T-helper 9 cell (primary cell): ENCODE results near the gene EHF.

Experiments
- DNase-seq: peaks from one replicate; pipeline ENCODE4 v3.0.0-alpha.2; 2020

Gene EHF

GRCh38 chr11:34625576-34625975 lies 4.7 kb downstream of the EHF start:
- no peak for DNase-seq

- no peak for DNase-seq
Measured at GRCh38 chr11:34626393-34626792, 5.5 kb downstream of the EHF start.

- DNase-seq: no peak
Measured at GRCh38 chr11:34627197-34627596, 6.3 kb downstream of the EHF start.

GRCh38 chr11:34629711-34630110 lies 8.8 kb downstream of the EHF start:
- DNase-seq: no peak

GRCh38 chr11:34630544-34630943 lies 9.7 kb downstream of the EHF start:
- no peak for DNase-seq

- no peak for DNase-seq
Measured at GRCh38 chr11:34631297-34631696, 10.4 kb downstream of the EHF start.

- DNase-seq: no peak
Measured at GRCh38 chr11:34631737-34632104, 10.8 kb downstream of the EHF start.

GRCh38 chr11:34632105-34632791 lies 11.4 kb downstream of the EHF start:
- no peak for DNase-seq

- no peak for DNase-seq
Measured at GRCh38 chr11:34633640-34633989, 12.7 kb downstream of the EHF start.

- no peak for DNase-seq
Measured at GRCh38 chr11:34633990-34634693, 13.2 kb downstream of the EHF start.

GRCh38 chr11:34634694-34635062 lies 13.8 kb downstream of the EHF start:
- DNase-seq: no peak

- DNase-seq: no peak
Measured at GRCh38 chr11:34636127-34636526, 15.2 kb downstream of the EHF start.

- DNase-seq: no peak
Measured at GRCh38 chr11:34637303-34637702, 16.4 kb downstream of the EHF start.

GRCh38 chr11:34638897-34639296 lies 18.0 kb downstream of the EHF start:
- no peak for DNase-seq

- no peak for DNase-seq
Measured at GRCh38 chr11:34639545-34639944, 18.7 kb downstream of the EHF start.

GRCh38 chr11:34640050-34640923 lies 19.4 kb downstream of the EHF start:
- no peak for DNase-seq

GRCh38 chr11:34640924-34641275 lies 20.0 kb downstream of the EHF start:
- no peak for DNase-seq

GRCh38 chr11:34641456-34641855 lies 20.6 kb downstream of the EHF start:
- DNase-seq: no peak

- no peak for DNase-seq
Measured at GRCh38 chr11:34642001-34642554, 21.2 kb downstream of the EHF start.

- DNase-seq: no peak
Measured at GRCh38 chr11:34642873-34643272, 22.0 kb downstream of the EHF start.

GRCh38 chr11:34643311-34643710 lies 22.4 kb downstream of the EHF start:
- DNase-seq: no peak

GRCh38 chr11:34643846-34644245 lies 23.0 kb downstream of the EHF start:
- DNase-seq: no peak

- DNase-seq: no peak
Measured at GRCh38 chr11:34644669-34645406, 23.9 kb downstream of the EHF start.
